GM12875 (cell line): ENCODE measurements around the gene COL4A4.

ENCODE experiments used
- H3K4me3 ChIP-seq: one replicate; pipeline ENCODE4 v1.5.1; 2011; ENCODE audit warnings: low read depth, low read length, control low read depth
- CTCF ChIP-seq: IDR thresholded peaks from 2 replicates; pipeline ENCODE4 v1.5.1; 2011; ENCODE audit warnings: low read depth, mild to moderate bottlenecking, control low read depth, inconsistent platforms, low read length, moderate library complexity, borderline replicate concordance; ENCODE audit not compliant: insufficient read depth

The COL4A4 gene

GRCh38 chr2:227016894-227017293, 147.1 kb downstream of the COL4A4 start:
- TF ChIP-seq CTCF: no peak
- no peak overlapping the region for H3K4me3 ChIP-seq

GRCh38 chr2:227013881-227014280, 150.1 kb downstream of the COL4A4 start:
- no peak for TF ChIP-seq CTCF
- H3K4me3 ChIP-seq: no peak overlapping the region

GRCh38 chr2:227013330-227013729, 150.7 kb downstream of the COL4A4 start:
- TF ChIP-seq CTCF: no peak
- H3K4me3 ChIP-seq: no peak overlapping the region

GRCh38 chr2:227010433-227010832, 153.6 kb downstream of the COL4A4 start:
- TF ChIP-seq CTCF: no peak
- no peak overlapping the region for H3K4me3 ChIP-seq

- TF ChIP-seq CTCF: no peak
- H3K4me3 ChIP-seq: no peak overlapping the region
Observed at GRCh38 chr2:227007940-227008339, 156.1 kb downstream of the COL4A4 start.

GRCh38 chr2:227007148-227007547, 156.9 kb downstream of the COL4A4 start:
- no peak overlapping the region for H3K4me3 ChIP-seq
- TF ChIP-seq CTCF: no peak

- TF ChIP-seq CTCF: no peak
Observed at GRCh38 chr2:227006189-227006897, 157.7 kb downstream of the COL4A4 start.

More at GRCh38 chr2:227006189-227006897, 157.7 kb downstream of the COL4A4 start:
- no peak overlapping the region for H3K4me3 ChIP-seq
